HG03558 (cell line): ENCODE results near the gene THSD4.

Source experiments
- ATAC-seq: cut with Tn5 transposase; IDR thresholded peaks from one replicate; pipeline ENCODE4 v1.9.1; 2021; ENCODE audit warnings: moderate number of reproducible peaks; ENCODE audit not compliant: unreplicated experiment; ENCODE audit errors: extremely low read depth

Gene THSD4

DNA sequence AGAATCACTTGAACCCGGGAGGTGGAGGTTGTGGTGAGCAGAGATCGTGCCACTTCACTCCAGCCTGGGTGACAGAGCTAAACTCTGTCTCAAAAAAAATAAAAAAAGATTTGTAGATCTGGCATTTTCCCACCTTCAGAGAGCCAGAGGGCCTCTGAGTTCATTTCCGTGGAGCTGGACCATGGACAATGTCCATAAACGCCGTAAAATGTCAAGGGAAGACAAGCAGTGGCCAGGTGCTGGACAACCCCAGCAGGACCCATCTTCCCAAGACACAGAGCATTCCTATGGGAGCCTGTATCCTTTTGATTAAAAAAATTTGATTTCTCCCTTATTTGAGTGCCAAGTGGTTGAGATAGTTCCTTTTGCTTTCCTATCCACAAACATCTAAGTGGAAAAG is 627.7 kb downstream of the THSD4 start:
- ATAC-seq, result no peak

DNA sequence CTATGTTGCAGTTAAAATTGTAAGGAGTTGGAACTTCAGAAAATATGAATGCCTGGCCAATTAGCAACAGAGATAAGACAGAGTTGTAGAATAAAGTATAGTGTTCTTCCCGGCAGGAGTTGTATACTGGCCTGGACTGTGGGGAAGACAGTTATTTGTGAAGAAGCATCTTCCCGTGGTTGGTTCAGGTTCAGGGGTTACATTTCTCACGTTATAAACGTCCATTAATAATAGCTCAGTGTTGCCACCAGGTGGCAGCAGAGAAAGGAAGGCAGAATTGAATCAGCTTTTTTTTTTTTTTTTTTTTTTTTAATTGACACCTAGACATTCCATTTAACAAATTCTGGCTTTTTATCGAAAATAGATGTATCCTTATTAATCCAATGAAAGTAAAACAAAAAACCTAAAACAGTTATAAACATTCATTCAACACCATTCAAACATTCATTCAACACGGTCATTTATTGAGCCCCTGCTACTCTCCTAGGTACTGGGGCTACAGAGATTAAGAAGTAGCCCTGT is 628.7 kb downstream of the THSD4 start:
- ATAC-seq, result no peak

DNA sequence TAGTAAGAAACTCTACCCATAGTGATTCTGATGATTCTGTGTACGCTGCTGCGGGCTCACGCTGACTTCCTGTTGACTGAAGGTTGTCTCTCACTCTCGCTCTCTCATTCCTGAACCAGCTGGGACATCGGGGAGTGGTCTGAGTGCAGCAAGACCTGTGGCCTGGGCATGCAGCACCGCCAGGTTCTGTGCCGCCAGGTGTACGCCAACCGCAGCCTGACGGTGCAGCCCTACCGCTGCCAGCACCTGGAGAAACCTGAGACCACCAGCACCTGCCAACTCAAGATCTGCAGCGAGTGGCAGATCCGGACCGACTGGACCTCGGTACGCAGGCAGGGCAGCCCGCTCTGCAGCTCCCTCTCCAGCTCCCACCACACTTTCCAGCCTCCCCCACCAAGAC is 631.4 kb downstream of the THSD4 start:
- ATAC-seq, result no peak

DNA sequence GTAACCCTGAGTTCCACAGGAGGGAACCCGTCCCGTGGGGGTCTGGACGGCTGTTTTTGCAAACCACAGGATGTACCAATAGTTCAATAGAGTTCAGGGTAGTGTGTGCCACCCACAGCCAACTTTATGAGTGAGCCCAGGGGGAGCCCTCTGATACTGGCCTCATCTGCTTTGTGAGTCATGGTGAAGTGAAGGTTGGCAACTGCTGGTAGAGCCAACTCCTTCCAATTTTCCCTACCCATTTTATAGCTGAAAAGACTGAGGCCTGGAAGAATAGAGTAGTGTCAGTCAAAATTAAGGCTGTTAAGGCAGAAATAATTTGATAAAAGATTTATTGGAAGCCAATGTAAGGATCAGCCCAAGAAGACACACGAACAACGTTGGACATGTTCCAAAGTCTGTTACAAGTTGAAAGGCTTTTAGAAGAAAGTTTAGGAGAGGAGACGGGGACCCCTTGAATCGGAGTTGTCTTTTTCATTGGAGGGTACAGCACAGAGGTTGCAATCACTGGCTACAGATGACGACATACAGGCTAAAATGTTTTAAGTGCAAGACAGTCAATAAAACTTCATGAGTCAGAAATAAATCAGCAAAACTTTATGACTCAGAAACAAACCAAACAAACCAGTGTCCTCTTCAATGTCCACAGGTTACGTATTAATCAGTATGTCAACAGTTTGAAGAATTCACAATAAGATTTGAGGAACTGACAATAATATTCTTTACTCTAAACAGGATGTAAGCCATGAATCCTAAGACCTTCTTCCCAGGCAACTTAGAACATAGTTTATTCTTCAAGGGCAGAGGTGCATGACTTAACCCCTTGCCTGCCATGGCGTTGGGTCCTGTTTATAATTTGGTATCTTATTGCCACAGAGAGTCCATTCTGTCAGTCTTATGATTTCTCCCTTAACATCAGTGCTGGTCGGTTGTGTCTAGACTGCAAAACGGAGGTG is 632.1 kb downstream of the THSD4 start:
- ATAC-seq, result no peak

DNA sequence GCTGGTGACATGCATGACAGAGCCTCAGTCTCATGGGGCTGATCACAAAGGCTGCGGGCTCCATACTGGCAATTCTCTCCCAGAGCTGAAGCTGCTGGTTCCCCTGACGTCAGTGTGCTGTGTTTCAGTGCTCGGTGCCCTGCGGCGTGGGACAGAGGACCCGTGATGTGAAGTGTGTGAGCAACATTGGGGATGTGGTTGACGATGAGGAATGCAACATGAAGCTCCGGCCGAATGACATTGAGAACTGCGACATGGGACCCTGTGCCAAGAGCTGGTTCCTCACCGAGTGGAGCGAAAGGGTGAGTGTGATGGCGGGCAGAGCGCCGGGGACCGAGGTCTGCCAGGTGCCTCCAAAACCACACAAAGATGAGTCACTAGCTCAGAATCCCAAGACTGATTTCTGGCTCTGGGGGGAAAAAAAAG is 633.0 kb downstream of the THSD4 start:
- ATAC-seq, result no peak

DNA sequence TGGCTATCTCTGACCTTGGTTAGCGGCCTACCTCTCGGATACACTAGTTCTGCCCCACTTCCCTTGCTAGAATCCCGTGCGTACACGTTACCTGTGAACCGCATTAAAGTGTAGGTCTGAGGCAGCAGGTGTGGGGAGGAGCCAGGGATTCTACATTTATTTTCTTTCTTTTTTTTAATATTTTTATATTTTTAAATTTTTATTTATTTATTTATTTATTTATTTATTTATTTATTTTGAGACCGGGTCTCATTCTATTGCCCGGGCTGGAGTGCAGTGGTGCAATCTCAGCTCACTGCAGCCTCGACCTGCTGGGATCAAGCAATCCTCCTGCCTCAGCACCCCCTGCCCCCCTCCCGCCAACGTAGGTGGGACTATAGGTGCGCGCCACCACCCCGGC is 634.2 kb downstream of the THSD4 start:
- no peak for ATAC-seq

DNA sequence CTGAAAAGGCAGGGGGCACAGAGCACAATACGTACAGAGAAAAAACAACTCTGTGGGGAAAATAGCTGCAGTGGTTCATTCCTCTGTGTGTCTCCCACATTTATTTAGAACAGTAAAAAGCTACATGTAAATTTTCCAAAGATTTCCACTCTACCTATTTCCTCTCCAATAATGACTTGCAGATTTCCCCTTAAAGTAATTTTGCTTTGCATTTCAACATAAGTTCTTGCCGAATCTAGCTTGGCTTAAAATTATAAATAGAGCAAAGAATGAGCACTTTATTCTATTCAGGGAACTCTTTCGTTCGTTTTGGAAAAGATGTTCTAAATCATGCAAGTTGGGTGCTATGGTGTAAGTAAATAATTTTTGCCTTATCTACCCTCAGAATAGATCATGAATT is 636.9 kb downstream of the THSD4 start:
- no peak for ATAC-seq

DNA sequence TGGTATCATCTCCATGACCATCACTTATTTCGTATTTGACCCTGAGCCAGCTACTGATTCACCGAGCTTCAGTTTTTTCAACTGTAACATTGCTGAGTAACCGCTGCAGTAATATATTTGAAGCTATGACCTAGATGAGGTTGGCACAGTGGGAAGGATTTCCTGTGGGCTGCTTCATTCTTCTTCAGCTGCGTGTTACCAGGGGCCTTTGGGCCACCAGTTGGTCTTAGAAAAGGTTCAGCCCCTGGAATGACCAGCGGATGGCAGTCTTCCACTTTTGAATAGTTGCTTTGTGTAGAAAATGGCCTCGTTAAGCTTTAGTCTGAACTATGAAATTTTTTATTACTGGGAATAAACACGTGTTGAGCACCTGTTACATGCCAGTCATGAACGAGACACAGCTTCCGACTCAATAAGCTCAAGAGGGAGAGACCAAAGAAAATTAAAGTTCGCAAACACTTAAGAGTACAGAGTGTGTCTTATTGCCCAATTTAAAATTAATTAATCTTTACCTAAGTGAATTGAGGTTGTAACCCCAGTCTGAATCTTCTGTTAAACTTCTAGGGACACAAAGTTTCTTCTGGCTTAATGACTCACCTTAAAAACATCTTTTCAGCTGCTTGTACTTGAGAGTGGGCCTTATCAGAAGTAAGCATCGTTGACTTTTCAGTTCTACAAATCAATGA is 637.5 kb downstream of the THSD4 start:
- no peak for ATAC-seq

DNA sequence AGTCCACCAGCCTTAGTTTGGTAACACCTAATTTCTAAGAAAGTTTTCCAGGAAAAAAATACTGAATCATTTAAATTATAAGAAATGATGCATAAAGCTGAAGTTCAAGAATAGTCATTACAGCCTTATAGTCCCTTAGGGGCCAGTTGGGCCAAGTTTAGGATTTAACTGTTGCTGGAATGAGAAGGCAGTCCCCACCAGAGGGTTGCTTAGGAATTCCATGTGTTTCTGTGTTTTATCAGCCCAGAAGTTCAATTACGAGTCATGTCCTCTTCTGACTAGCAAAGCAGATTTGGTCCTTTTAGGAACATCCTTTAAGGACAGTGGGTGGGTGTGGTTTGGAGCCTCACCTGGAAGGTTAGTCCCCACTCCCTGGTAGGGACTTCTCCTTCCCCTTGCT is 638.1 kb downstream of the THSD4 start:
- no peak for ATAC-seq

DNA sequence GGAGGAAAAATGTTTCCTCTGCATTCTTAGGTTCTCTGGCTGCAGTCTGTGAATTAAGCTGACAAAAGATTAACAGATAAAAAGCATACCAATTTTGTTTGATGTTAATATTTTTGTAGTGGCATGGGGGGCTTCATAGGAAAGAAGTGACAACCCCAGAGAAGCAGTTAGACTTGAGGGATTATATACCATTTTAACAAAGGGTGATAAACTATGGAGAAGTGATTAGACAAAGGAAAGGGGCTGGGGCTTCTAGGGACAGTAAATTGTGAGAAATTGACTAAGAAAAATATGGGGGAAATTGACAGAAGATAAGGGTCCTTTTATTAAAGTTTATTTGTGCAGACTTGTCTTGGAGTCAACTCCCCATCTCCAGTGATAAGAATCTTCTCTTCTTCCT is 639.4 kb downstream of the THSD4 start:
- no peak for ATAC-seq

DNA sequence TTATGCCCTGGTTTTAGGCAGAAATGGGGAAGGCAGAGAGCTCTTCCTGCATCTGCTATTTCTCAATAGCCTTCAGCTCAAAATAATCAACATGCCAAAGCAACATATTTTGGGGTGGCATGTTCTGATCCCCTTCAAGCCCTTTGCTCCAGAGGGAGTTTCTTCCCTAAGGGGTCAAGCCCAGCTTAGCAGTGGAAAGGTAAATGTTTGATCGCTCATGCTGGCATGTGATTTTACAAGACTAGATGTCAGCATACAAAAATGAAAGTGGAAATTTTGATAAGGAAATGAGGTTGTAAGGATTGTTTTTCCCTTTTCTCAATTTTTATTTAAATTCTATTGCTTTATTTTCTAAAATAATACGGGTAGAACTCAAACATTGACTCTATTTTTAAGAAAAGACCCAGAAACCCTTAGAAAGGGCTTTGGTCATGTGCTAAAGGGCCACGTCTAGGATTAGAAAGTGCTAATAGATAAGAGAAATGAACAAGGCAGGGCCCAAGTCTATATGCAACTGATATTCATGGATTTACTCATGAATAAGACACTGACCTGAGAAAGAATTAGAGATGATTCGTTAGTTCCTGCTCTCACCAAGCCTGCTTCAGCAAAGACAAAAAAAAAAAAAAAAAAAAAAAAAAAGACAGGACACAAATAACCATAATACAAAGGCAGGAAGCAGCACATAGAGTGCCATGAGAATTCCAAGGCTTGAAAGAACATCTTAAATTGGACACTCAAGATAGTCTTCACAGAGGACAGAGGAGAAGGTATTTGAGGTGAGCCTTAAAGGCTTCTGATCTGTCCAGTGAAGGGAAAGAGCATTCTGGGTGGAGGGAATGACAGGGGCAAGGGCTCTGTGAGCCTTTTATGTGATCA is 640.1 kb downstream of the THSD4 start:
- ATAC-seq, result no peak

DNA sequence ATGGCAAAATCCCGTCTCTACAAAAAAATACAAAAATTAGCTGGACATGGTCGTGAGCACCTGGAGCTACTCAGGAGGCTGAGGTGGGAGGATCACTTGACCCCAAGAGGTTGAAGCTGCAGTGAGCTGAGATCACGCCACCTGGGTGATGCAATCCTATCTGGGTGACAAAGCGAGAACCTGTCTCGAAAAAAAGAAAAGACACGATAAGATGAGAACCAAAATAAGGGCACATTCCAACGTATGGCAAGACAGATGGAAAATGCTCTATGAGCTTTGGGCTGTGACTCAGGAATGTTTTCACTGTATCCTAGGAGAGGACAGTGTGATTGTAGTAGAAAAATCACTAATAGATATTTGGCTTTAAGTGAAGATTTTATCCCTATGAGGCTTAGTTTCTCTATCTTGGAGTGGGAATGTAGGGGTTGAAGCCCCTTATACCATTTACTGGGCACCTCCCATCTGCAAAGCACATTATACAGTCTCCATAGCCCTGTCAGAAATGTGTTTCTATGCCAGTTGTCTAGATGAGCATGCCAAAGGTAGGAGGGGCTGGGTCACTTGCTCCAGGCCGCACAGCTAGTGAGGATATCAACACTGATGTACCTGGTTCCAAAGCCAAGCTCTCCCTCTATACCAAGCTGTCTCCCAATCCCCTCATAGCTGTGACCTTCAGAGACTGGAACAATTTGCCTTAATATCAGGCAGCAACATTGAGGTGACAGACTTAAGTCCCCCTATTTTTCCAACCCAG is 641.5 kb downstream of the THSD4 start:
- ATAC-seq, result no peak

DNA sequence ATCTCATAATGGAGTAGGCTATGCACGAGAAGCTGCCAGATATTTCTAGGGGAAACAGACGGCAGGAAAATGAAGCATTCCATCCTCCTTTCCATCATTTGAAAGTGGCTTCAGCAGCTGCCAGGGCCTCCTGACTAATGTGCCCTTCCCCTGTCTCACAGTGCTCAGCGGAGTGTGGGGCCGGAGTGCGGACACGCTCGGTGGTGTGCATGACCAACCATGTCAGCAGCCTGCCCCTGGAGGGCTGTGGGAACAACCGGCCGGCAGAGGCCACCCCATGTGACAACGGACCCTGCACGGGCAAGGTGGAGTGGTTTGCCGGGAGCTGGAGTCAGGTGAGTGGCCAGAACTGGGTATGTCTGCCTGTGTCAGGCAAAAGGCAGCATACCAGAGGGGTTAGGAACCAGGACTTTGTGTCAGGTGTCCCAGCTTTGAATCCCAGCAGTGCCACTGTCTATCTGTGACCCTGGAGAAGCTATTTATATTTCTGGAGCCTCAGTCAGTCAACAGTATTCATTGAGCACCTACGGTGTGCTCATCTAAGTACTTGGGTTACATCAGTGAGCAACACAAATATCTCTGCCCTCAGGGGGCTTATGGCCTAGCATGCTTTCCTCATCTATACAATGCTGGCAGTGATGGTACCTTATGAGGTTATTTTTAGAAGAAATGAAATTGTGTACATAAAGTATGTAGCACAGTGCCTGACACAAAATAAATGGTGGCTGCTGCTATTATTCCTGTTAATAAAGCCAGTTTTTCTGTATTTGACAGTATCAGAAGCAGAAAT is 642.7 kb downstream of the THSD4 start:
- no peak for ATAC-seq

DNA sequence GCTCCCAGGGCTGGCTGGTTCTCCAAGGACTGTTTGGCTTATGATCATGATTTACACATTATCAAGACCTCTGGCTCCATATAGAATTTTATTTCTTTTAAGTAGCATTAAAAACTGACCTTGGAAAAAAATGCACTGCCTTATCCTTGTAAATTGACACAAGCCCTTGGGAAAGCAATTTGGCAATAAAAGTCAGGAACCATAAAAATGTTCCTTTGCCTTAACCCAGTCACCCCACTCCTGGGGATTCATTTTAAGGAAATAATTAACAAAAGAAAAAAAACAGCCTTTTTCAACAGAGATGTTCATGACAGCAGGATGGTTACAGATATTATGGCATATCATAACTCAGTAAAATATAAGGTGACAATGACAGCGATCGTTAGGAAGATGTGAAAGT is 643.4 kb downstream of the THSD4 start:
- ATAC-seq, result no peak

DNA sequence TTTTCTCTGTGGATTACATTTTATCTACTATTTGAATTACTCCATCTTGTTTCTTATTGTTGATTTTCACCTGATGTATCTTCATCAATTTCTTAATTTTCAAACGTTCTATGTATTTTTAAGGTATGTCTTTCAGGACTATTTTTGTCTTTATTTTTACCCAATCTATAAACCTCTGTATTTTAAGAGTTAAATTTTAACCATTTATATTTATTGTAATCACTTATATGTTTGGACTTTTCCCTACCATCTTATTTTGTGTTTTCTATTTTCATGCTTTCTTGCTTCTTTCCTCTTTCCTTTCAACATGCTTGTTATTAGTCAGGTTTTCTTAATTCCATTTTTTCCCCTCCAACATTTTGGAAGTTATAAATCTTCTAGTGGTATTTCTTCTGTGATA is 645.6 kb downstream of the THSD4 start:
- no peak for ATAC-seq

DNA sequence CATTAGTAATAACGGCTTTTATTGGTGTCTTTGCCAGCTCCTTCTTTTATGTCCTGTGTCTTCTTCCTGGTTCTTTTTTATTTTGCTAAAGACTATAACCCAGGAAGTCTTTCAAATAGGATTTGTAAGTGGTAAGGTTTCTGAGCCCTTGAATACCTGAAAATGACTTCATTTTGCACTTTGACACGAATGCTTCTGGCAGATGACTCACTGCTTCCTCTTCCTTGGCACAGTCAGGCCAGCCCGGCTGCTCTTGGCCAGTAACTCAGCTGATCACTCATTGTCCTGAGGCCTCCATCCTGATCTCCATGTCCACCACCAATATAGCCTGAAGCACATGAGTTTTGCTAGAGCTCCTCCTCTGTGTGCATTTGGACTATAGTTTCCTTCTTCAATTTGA is 646.4 kb downstream of the THSD4 start:
- no peak for ATAC-seq

DNA sequence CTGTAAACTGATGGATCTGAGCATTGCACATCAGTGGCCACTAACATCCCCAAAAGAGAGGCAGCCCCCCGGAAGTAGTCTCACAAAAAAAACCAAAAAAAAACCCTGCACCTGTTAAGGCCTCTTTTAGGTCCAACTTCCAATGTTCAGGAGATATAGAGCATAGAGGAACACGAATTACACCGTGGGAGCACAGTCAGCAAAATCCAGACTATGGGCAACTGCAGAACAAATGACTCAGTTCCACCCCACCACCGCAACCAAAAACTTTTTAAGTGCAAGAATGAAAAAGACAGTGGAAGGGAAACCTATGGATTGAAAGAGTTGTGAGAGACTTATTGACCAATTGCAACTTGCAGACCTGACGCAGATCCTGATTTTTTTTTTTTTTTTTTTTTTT is 652.9 kb downstream of the THSD4 start:
- ATAC-seq, result no peak

DNA sequence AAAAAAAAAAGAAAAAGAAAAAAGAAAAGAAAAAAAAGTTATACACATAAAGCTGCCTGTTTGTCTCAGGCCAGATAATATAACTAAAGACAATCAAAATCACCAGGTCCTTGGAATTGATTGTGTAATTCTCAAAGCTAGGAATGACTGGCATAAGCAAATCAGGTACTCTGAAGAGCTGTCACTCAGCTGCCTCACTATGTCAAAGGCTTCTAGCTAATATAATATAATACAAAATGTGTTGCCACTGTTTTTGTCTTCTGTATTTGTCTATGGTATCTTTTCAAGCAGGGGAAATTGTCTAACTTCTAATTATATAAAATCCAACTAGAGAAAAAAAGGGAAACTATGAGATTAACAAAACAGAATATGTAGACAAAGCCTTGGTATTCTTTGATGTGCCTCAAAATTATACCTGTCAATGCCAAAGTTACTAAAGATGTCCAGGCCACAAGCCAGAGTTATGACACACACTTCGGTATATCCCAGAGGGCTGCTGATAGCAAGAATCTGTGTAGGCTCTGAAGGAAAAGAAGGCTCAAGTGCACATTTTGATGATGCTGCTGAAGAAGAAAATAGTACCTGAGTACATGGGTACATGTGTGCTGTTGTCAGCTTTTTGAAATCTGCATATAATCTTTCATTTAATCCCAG is 658.1 kb downstream of the THSD4 start:
- ATAC-seq, result no peak

DNA sequence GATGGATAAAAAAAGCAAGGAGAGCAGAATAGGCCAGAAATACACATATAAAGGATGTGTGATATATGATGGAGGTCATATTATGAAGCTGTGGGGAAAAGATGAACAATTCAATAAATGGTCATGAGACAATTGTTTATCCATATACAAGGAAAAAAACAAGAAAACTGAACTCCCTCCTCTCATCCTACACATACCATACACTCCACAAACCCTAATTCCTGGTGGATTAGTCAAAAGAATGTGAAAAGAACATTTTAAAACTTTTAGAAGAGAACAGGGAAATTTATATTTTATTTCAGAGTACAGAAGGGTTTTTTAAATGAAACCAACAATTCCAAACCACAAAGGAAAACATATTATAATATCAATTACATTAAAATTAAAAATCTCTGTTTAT is 660.6 kb downstream of the THSD4 start:
- ATAC-seq, result no peak
